Cerebellar cortex (tissue), 1 donor: ENCODE data around the gene ADGRB3.
"Not testable (repeated sequence)": the region's sequence is repeated elsewhere in the genome, so short reads cannot be mapped to it uniquely, and the experiment has no call there.

Experiments used
- DNase-seq: peaks from one replicate; pipeline ENCODE4 v3.0.0-alpha.2; 2015; ENCODE audit warnings: low spot score

Gene ADGRB3

DNA sequence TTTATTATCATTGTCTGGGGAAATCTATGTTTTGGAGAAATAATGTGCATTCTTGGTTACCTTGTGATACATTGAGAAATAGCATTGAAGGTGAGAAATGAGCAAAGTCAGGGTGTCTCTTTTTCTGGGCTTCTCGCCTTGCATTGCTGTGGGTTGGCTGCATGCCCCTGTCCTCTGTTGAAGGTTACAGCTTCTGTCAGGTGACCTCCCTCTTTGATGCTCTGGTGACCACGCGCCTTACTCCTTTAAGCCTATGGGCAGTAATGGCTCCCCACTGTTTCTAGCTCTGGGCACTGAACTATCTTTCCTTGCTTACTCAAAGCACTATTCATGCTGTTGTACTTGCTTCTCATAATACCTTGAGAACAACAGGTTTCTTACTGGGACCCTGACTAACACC is 14.6 kb downstream of the ADGRB3 start:
- no peak for DNase-seq

DNA sequence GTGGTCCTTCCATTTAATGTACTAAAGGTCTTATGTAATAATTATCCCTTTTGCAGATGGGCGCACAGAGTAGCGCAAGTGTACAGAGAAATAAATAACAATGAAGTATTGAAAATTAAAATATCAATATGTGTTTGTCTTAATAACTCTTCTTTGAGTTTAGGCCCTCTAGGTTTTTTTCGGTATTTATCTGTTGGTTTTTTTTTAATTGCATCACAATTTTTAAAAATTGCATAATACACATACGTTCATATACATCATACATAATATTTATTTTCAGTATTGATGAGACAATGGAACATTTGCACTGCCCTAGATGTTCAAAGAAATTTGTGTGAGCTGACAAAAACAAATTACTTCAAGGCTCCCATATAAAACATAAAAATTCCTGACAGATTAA is 15.1 kb downstream of the ADGRB3 start:
- DNase-seq, result no peak

DNA sequence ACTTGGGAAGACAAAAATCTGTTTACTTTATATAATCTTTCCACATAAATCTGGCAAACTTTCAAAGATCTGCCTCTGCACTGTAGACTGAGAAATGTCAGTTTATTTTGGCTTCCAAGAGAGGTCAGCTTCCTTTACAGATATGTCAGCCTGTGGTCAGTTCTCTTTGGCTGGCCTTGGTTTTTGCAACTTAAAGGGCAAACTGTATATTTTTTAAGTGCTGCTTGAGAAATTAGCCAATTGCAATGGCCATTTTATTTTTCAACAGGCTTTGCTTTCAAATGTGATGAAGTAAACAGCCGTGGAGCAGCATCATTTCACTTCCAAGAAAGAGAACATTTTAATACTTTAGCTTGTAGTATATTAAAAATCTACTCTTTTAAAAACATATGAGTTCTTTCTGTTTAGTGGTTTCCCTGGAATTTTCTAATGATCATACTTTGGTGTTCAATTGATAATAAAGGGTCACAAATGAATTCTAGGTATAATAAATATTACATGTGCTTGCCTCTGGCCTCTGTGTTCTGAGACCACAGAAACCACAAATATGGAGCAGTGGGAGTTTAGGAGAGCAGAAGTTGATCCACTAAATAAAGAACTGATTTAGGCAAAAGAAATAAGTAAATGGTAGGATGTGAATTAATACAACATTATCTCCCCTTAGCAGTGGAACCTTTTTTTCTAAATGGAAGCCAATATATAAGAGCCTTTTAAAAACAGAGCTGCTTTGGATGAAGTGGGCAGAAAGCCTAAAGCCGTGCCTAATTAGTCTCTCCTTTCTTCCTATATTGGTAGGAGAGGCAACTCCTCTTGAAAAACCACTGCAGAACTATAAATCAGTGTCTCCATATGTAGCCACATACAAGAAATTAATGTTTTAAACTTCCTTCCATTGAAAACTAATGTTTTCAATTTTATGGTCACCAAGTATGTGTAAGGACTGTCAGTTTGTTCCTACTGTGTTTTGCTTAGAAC is 16.2 kb downstream of the ADGRB3 start:
- no peak for DNase-seq

DNA sequence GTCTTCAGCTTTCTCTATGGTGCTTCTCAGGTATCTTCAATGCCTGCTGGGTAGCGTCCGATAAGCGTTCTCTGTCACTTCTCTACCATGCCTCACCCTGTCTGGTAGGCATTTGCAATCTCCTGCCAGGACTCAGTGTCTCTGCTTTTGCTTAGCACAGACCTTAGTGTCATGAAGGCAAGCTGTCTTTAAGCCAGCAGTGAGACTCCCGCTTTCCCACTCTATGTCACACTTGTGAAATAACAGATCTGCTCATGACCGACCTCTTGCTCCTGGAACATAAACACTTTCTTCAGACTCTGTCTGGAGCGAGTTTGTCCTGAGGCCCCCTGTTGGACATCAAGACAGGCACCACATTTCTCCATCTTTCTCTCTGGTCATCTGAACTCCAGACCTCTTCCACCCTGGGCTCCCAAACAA is 17.0 kb downstream of the ADGRB3 start:
- DNase-seq, result no peak

DNA sequence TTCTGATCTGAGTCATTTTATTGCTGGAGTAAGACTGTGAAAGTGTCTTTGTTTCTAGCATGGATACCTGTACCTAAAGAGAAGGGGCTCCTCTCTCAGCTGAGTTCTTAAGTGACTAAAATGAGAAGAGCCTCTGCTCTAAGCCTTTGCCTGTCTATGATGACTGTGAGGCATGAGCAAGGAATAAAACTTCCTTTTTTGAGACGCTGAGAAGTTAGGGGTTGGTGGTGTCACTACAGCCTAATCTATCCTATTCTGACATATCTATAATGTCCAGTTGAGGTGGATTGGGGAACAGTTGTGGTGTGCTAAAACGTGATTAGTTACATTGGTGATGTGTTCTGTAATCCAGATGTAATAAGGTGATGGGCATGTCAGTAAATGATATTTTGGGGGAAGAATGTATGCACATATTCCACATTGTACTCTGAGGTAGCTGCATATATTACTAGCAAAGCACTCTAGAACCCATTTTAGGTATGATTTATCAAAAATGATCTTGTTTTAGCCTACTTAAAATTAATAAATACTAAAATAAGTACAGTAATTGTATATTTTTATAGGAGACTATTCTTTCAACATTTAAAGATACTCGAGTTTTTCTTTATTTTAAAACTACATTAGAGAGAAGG is 18.1 kb downstream of the ADGRB3 start:
- no peak for DNase-seq

DNA sequence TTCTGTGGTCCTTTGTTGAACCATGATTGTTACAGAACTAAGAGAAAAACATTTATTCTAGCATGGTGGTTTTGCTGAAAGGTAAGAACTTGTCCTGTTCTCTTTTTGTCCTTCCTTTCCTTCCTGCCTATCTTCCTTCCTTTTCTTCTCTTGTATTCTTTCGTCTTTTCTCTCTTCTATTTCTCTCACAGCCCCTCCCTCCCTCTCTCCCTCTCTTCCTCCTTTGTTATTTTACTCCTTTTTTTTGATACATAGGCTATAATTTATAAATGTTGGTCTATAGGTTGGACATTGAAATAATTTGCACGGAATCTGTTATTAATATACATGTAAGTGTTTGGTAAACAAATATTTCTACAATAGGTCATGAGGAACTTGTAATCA is 18.6 kb downstream of the ADGRB3 start:
- no peak for DNase-seq

DNA sequence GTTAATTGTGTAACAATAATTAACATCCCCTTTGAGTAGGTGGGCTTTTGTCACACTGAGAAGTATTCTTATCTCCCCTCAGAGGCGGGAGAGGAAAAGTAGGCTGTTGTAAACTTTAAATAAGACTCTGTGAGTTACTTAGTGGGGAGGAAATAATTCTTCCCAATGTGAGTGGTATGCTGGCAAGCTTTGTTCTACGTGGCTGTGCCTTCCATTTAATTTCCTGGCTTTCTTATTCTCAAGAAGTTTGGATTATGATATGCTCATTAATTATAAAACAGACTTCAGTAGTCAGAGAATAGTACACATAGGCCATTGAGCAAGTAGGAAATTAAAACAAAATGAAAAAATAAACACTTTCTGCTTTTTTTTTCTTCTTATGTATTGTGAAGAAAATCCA is 19.1 kb downstream of the ADGRB3 start:
- no peak for DNase-seq

DNA sequence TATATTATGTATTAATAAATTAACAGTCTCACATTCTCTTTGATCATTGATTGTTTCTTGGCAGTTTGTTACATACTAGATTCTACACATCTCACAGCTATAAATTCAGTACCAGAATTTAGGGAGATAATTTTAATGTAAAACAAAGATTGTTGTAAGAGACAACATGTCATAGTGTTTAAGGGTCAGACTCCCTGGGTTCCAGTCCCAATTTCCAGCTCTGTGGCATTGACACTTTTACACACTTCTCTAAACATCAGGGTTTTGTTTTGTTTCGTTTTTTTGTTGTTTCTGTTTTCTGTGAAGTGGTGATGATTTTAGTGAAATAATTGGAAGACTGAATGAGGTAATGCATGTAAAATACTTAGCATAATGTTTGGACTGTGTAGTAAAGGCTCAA is 19.9 kb downstream of the ADGRB3 start:
- no peak for DNase-seq

DNA sequence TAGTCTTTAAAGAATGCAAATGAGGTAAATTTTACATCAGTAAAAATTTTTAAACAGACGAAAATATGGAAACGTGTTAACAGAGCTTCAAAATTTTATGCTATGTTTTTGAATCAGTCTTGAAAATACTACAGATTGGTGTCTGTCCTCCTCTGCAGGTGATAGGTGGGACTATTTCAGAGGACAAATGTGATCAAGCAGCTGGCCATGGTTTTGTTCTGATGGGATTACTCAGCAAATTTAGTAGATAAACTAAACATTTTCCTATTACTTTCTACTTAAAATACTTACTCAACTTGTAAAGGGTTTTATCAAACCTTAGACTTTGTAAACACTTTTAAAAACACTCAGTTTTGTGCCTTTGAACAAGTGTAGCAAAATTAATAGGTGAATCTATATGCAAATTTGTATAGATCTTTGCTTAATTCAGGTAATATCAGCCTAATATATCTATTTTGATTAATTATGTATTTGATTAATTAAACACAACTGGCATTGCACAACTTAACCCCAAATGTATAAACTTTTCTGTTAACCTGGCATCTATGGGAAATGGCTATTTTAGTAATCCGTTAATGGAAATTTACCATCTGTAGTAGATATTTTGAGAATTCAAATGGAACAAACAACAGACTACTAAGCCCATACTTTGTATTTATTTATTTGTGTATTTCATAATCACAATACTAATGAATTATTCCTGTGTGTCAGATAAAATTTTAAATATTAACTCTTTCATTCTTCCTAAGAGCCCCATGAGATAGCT is 22.5 kb downstream of the ADGRB3 start:
- DNase-seq, result no peak

DNA sequence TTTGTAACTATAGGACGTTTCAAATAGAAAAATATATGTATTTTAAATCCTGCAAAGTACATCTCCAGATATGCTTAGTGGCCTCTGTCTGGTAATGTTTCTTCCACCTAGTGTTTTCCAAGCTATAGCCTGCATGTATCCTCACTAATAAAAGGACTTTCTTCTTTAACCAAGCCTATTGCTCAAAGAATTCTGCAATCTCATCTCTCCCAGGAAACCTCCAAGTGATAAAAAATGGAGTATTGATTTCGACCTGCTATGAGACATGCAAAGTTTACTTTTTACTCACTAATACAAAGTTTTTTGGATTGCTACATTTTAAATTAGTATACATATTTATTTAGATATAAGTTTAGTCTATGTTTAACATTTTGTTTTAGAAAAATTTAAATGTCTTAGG is 23.3 kb downstream of the ADGRB3 start:
- no peak for DNase-seq

DNA sequence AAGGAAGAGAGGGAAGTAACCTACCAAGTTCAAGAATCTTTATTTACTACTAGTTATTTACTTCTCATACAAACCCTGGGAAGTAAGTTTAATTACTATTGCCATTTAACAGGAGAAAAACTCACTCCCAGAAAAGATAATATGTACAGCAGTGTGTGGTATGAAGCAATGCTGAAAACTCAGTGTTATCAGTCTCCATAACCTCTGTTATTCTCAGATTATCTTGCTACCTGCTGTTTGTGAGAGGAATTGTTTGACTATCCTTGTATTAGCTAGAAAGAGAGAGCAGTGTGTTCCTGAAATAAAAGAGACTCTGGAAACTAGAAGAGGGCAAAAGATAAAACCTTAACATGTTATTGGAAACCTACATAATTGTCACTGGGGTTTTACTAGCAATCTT is 38.2 kb downstream of the ADGRB3 start:
- DNase-seq, result no peak

DNA sequence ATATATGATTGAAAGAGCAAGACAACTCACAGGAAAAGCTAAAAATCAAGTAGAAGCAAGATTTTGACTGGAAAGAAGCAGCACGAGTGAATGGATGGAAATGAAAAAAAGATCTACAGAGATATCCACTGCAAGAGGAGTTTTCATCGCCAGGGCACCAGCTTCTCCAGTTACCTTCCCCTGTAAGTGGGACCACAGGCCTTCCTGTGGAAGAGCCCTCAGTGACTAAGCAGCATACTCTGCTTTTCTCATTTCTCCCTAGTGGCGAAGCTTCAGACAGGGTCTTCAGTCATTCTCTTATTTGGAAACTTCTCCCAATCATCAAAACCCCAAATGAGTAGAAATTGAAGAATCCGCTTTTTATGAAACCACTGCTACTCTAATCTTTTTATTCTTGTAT is 40.5 kb downstream of the ADGRB3 start:
- no peak for DNase-seq

DNA sequence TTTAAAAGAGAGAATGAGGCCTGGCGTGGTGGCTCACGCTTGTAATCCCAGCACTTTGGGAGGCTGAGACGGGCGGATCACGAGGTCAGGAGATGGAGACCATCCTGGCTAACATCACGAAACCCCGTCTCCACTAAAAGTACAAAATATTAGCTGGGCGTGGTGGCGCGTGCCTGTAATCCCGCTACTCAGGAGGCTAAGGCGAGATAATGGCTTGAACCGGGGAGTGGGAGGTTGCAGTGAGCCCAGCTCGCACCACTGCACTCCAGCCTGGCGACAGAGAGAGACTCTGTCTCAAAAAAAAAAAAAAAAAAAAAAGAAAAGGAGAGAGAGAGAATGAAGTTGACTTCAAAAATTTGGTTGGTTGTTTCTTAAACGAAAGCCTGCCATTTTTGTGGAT is 41.0 kb downstream of the ADGRB3 start:
- not testable (repeated sequence) for DNase-seq

DNA sequence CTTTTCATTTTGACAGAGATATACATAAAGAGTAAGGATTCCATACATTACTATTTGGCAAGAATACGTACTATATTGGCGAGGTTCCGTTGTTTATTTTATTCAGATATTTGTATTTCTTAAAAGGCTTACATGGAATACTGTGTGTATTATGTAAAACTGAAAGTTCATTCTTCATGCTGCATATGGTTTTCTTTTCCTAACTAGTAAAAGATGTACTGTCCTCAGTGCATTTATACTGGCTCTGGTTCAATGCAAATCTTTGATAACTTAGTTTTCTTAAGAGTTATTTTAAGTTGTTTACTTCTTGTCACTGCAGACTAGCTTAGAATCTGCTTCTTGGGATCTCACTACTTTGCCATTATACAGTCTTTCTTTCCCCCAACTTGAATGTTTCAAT is 42.0 kb downstream of the ADGRB3 start:
- DNase-seq, result no peak

DNA sequence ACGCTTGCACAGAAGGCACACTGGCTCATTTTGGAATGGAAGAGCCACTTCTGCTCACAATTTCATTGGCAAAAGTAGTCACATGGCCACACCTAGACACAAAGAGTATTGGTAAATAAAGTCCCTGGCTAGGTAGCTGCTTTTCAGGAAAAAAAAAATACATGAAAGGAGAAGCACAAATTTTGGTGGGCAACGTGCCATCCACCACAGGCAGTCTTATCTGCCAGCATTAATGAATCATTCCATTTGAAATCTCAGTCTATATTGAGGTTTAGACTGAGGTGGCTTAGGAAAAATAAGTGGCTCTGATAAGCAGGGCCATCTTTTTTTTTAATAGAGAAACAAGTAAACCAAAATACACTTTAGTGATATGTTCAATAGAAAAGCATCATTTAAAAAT is 44.3 kb downstream of the ADGRB3 start:
- peak; percentile 52 for DNase-seq

DNA sequence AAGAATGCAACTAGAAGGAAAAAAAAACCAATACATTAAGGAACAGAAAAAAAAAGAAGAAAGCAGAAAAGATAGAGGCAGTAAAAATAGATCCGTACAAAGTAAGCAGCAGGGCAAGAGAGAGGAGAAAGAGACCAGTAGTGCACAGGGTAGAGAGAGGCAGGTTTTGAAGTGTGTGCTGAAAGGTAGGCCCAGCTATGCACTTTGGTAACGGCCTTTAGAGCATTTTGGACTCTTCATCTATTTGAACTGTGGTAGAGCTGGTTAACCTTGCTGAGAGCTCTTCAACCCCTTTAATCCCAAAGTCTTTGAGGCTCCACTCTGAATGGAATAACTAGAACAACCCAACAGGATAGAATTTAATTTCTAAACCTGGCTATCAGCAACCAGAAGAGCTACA is 45.2 kb downstream of the ADGRB3 start:
- DNase-seq, result no peak

DNA sequence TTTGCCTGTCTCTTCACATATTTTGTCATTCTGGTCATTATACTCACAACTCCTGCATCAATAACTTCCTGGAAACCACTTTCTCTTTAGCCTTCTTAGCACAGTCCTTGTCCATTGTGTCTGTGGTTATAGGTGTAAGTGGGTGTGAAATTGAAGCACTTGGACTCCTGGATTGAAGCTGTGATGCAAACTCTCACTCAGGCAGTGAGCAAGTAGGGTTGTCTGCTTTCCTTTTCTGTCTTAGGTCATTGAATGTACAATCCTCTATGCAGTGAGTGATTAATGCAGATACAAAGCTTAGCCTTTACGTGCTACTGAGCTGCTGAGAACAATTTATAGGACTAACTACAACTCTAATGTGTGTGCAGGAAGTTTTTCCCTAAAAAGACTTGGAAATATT is 54.8 kb downstream of the ADGRB3 start:
- no peak for DNase-seq

DNA sequence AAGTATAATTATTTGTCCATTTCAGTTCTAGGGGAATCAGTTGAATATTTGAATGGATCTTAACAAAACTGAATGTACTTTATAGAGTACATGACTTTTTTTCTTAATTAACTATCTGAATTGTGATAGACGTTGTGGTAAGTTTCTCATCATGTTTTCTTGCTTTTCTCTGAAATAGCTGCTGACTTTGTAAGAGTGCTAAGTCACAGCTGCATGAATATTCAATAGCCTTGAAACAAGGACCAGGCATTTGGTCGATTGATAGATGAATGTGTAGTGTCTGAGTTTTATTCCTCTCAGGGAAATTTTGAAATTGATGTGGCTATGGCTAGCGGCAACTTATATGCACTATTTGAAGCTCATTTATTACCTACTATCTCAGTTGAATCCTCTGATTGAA is 56.0 kb downstream of the ADGRB3 start:
- no peak for DNase-seq

DNA sequence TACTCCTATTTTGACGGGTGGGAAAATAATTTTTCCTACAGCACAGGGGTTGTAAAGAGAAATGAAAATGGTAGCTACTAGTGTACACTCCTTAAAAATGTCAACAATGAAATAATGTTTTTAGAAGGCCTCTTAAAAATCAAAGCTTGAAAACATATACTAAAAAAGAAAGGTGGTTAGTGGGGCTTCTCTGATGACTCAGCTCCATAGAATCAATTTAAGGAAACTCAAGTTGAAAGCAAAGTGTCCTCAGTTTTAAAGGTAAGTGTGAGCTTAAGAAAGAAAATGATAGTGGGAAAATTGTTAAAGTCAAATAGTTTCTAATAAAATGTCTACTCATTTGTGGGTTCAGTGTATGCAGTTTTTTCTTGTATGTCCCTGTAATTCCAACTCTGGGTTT is 58.2 kb downstream of the ADGRB3 start:
- no peak for DNase-seq

DNA sequence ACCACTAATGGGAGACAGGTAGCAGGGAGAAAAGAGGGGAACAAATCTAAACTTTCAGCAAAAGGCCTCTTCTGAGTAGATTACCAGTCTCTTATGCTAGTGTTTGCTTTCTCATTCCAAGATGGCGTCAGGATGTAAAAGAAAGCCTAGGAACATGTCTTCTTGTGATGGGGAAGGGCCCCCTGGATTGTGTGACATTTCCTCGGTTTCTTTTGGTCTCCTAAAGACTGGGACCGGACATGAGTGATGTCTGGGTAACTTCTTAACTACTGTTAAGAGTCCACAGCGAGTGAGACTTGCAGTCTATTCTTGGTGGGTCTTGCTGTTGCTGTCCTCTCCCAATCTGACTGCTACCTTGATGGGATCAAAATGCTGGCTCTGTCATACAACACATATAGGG is 60.3 kb downstream of the ADGRB3 start:
- no peak for DNase-seq

DNA sequence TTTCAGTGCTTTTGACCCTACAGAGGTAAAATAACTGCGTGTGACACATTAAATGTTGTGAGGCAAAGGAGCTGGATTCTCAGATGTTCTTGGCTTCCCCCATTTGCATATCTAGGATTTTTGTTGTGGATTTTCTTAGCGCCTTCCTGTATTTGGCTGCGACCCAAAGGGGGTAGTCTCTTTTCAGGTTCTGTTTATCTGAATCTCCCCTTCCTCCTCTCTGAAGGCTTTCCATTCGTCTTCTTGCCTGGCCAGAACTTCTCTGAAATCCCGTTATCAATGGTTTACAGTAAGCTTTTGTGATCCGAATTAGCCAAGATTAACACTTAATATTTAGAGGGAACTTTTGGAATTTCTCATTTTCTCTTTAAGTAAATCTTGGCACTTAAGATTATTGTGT is 60.8 kb downstream of the ADGRB3 start:
- DNase-seq, result no peak

DNA sequence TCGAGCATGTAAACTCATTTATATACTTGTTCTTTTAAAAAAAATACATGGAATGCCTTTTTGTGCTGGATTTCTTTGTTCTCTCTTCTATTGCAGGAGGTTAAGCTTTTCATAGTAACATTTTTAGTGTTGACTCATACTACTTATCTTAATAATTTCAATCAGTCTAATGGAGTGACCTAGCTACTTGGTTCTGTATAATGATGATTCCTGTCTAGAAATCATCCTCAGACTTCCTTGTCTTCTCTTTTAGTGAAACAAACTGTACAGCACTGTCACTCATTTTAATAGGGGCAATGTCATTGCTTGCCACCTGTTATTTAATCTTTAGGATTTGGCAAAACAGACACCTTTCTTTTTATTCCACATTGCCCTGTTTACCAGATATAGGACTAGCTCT is 62.3 kb downstream of the ADGRB3 start:
- no peak for DNase-seq

DNA sequence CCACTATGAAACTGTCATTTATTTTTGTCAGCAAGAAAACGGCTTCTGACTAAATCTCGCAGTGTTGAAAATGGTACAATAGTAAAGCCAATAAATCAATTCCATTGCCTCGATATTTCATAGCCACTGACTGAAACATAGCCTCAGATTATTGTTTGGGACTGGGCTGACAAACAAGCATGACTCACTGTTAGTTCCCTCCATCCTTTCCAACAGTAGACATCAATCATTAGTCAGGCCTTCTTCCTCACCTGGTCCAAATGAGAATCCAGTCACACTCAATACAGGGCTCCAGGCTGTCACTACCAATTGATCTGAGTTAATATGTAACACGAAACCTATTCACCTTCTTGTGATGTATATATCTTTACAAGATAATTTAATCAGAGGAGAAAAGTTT is 66.1 kb downstream of the ADGRB3 start:
- no peak for DNase-seq
